GM18951 (cell line): ENCODE data around the gene GIGYF2.

ENCODE experiments used
- POLR2A ChIP-seq: IDR thresholded peaks from 4 replicates; pipeline ENCODE4 v1.6.1; 2011; ENCODE audit warnings: mild to moderate bottlenecking; ENCODE audit not compliant: insufficient read length, insufficient read depth; ENCODE audit errors: extremely low read depth
- in situ Hi-C: fragments of 300-500 bp; cut with MboI; formaldehyde crosslinking; loops from one replicate; pipeline ENCODE4 v1.12.0; 2022; ENCODE audit warnings: low sequenced_read_pairs, mixed read lengths, inconsistent platforms; ENCODE audit not compliant: unreplicated experiment

Gene GIGYF2

GRCh38 chr2:232757905-232758304 is 60.8 kb downstream of the GIGYF2 start:
- no peak for TF ChIP-seq POLR2A
- in situ Hi-C loops, result no loop called here

DNA sequence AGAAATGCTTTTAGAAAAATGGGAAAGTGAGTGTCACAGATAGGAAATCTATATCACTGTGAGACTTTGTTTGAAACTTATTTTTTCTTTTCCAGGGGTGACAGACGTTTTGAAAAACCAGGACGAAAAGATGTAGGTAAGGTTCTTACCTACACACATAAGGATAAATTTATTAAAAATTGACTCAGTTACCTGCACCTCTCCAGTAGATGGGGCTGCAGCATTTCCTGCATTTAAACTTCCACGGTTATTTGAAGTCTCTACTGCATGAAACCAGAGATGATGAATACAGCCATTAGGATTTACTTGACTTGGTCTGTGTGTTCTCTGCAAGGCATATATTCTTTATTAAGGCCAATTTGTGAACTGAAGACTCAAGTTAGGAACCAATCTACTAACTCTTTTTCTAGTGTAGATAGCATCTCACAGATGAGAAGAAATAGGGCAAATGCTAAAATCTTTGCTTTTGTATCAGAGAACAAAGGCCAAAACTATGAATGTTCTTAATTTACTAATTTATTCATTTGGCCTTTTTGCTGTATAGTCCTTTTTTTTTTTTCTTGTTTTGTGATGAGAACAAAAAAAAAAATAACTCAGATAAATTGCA is 64.3 kb downstream of the GIGYF2 start:
- in situ Hi-C loops, result no loop called here

DNA sequence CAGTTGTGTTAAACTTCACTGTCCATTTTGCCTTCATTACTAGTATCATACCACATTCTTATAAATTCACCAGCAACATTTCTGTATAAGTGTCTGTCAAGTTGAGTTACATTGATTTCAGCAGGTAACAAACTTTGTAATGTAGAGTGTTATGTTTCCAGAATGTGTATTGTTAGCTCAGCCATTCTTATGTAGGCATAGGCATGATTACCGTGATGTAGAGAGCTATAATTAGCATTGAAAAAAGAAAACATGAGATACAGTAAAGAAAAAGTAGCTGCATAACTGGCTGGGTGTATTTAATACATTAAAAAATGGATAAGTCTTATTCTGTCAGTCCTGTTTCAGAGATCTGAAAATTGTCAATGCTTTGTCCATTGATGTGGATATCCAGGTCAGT is 70.7 kb downstream of the GIGYF2 start:
- in situ Hi-C loops, result no loop called here
- no peak for TF ChIP-seq POLR2A

More for the DNA sequence above, 64.3 kb downstream of the GIGYF2 start:
- TF ChIP-seq POLR2A, result no peak

- in situ Hi-C loops, result no loop called here
- TF ChIP-seq POLR2A, result no peak
Observed at GRCh38 chr2:232770207-232770606, 73.1 kb downstream of the GIGYF2 start.

DNA sequence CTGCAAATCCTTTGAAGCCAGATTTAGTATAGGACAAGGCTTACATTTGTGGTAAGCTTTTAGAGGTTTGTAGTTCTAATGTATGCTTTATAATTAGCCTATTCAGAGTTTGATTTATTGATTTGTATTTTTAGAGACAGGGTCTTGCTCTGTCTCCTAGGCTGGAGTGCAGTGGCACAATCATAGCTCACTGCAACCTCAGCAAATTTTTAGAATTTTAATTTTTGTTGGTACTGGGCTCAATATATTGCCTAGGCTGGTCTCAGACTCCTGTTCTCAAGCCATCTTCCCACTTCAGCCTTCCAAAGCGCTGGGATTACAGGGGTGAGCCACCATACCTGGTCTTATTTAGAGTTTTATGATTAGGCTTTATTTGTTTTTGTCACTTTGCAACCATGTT is 74.7 kb downstream of the GIGYF2 start:
- no peak for TF ChIP-seq POLR2A
- in situ Hi-C loops, result no loop called here

- TF ChIP-seq POLR2A, result no peak
- in situ Hi-C loops, result no loop called here
Observed at GRCh38 chr2:232772531-232772930, 75.4 kb downstream of the GIGYF2 start.

DNA sequence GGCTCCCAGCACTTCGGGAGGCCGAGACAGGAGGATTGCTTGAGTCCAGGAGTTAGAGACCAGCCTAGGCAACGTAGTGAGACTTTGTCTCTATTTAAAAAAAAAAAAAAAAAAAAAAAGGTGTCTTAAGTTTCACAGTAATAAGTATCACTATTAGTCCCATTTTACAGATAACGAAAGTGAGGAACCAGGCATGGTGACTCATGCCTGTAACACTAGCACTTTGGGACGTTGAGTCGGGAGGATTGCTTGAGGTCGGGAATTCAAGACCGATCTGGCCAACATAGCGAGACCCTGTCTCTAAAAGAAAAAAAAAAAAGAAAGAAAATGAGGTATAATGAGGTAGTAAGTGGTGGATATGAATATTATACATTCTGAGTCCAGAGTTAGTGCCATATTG is 76.7 kb downstream of the GIGYF2 start:
- in situ Hi-C loops, result no loop called here
- TF ChIP-seq POLR2A, result no peak

DNA sequence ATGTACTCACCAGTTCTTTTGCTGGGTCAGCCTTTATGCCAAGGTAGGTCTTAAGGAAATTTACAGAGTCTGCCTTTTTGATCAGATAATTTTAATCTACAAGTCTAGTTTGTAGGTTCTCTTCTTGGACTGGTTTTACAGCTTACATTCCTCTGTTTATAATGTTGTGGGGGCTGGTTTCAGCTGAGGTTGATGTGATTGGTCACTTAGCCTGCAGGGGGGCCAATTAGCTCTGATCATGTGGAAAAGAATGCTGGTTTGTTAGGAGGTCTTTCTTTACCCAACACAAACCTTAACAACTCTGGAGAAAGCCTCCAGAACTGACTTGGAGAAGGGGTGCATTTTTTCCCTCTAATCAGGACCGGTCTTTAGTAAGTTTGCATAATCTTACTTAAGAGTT is 79.3 kb downstream of the GIGYF2 start, which contains the start of gene KCNJ13:
Gene KCNJ13 (minus strand): TSS at position 131 of the 400 bp plus-strand sequence. CDS start 5,203 bp downstream, outside the sequence.
- in situ Hi-C loops, result no loop called here
- no peak for TF ChIP-seq POLR2A

DNA sequence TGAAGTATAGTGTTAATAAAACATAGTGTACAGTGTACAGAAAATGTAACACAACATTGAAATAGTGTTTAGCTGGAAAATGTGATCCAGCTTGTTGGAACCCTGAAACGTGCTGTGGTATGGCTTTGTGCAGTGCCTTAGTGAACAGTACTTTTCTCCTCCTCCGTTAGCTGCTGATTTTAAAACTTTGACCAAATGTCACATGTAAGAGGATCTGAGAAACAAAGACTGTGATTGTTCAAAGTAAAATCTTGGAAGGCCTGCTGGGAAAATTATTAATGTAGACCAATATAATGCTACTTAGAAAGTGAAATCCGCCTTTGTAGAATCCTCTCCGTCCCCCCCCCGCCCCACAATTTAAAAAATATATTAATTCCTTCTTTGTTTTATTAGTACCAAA is 80.1 kb downstream of the GIGYF2 start:
- in situ Hi-C loops, result no loop called here
- TF ChIP-seq POLR2A, result no peak

DNA sequence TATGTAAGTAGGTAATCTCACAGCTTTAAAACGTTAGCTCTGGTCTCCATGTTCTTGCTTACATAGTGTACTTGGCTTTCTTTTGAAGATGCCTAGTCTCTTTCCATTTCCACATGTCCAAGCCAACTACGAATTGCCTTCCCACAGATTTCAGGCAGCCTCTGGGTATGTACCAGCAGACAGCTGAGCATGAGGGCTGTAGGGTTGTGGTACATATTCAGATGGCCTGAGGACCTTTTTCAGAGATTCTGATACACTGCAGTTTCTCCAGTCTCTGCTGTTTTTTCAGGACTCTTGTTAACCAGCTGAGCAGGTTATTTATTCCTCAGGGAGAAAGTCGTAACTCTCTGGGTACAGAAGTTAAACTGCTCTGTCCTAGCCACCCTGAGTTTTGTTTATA is 82.3 kb downstream of the GIGYF2 start:
- in situ Hi-C loops, result no loop called here
- TF ChIP-seq POLR2A, result no peak

DNA sequence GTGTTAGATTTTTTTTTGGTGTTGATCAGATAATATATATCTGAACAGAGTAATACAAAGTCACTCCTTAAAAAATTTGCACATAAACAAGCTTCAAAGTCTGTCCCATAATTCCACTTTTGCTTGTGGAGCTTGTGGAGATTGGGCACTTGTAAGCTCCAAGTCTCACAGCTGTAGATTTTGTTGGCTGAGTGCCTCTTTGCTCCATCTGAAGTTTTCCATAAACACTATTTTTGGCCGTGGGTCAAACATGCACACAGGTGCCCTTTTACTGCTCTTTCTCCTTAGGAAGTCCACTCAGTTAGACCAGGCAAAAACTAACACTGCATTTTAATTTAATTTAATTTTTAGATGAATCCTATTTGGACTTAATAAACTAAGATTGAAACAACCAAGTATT is 82.8 kb downstream of the GIGYF2 start:
- no peak for TF ChIP-seq POLR2A
- in situ Hi-C loops, result no loop called here

- in situ Hi-C loops, result no loop called here
- no peak for TF ChIP-seq POLR2A
Observed at GRCh38 chr2:232781765-232782164, 84.6 kb downstream of the GIGYF2 start.

- in situ Hi-C loops, result no loop called here
- TF ChIP-seq POLR2A, result no peak
Observed at GRCh38 chr2:232783278-232783677, 86.1 kb downstream of the GIGYF2 start.

DNA sequence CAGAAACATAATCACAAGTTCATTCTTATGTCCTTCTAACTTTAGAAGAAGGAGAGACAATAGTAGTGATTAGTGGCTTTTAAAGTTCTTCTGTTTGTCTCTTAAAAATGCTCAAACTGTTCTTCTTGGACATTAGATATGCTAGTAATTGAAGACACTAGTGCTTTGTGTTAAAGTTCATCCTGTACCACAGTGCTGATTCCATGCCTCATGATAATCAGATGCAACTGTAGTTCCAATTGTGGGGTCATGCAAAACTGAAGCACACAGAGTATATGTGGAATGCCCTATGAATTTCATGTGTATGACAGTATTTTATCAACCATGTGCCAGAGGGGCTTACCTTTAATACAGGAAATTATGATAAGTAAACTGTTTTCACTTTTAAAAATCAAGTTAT is 90.7 kb downstream of the GIGYF2 start:
- in situ Hi-C loops, result no loop called here
- no peak for TF ChIP-seq POLR2A

DNA sequence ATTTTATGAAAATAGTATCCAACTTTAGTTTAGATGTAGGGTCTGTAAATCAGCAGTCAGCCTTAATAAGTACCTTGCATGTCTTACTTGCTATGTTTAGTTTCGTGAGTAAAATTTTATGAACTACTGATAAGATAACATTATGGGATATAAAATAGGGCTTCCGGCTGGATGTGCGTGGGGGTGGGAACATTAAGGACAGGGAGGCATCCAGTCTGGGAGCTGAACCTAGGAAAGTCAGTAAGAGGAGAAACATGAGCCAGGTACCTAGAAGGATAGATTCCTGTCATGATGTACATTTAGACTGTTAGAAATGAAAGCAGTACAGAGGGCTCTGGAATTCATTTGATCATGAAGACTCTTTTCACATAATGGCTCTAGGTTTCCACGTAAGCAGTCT is 92.0 kb downstream of the GIGYF2 start:
- TF ChIP-seq POLR2A, result no peak
- in situ Hi-C loops, result no loop called here
